Right lobe of liver (tissue), 6 donors: Measurements from ENCODE around the gene SLC35D2. TPM values are rescaled to one million over a fixed set of nuclear protein-coding genes. Genes with fewer than 3 reads are reported as not detected.

Experiments used
- ATAC-seq, 4 donors: fragments of 200-7000 bp; cut with Tn5 transposase; one replicate each; pipeline ENCODE4 v1.9.1; 2020; ENCODE audit warnings: mild to moderate bottlenecking in 4 of 4, moderate library complexity in 4 of 4
- DNase-seq, 3 donors: peaks; one replicate each; pipeline ENCODE4 v3.0.0-alpha.2; 2020
- H3K27ac ChIP-seq, 3 donors: fragments of 200-600 bp; one replicate each; pipeline ENCODE4 v1.8.0; 2022
- H3K27me3 ChIP-seq, 2 donors: fragments of 200-600 bp; one replicate each; pipeline ENCODE4 v1.8.0; 2022
- H3K36me3 ChIP-seq, 4 donors: fragments of 200-600 bp; sonication (generic) in 1 of 4; one replicate each; pipeline versions ENCODE4 v1.5.1 to v1.8.0; 2017 to 2022; ENCODE audit warnings: control low read depth in 1 of 4
- H3K4me1 ChIP-seq, 4 donors: fragments of 200-600 bp; sonication (generic) in 1 of 4; one replicate each; pipeline versions ENCODE4 v1.5.1 to v1.8.0; 2017 to 2022; ENCODE audit warnings: control low read depth in 1 of 4
- H3K4me3 ChIP-seq, 3 donors: fragments of 200-600 bp; one replicate each; pipeline ENCODE4 v1.8.0; 2022
- H3K9me3 ChIP-seq, 4 donors: fragments of 200-600 bp; sonication (generic) in 1 of 4; one replicate each; pipeline versions ENCODE4 v1.5.1 to v1.8.0; 2017 to 2022; ENCODE audit warnings: control low read depth in 1 of 4
- CTCF ChIP-seq, 4 donors: fragments of 200-600 bp in 3 of 4; fragments of 450-650 bp in 1 of 4; IDR thresholded peaks; one replicate each; pipeline versions ENCODE4 v1.5.1 to v1.8.0; 2016 to 2022; ENCODE audit warnings: antibody characterized with exemption in 4 of 4, mild to moderate bottlenecking in 2 of 4
- POLR2A ChIP-seq: fragments of 450-650 bp; IDR thresholded peaks from one replicate; pipeline ENCODE4 v1.6.1; 2017; ENCODE audit warnings: antibody characterized with exemption, mild to moderate bottlenecking
- WGBS: methylation state at CpG from one replicate; pipeline ENCODE4 v1.1.6; 2018; ENCODE audit warnings: low coverage, low lambda C conversion rate; ENCODE audit not compliant: insufficient coverage; ENCODE audit errors: missing lambda C conversion rate; 5-methylcytosine and 5-hydroxymethylcytosine counted together
- intact Hi-C, 2 donors: fragments of 100-400 bp; cut with DNase I; formaldehyde crosslinking; loops; one replicate each; pipeline versions ENCODE4 v1.11.2 to v1.14.1; 2022
- total RNA-seq, 6 experiments: library from RNA; depleted of rRNA in 2 of 6; stranded (reverse); fragments of >200 nt in 2 of 6; fragmentation: NEBNext Ultra II Directional in 3 of 6; extraction: Animal tissue kit (Norgen Biotek cat#: 25700) in 3 of 6; gene quantifications; one replicate each; pipeline versions ENCODE4 v1.1.0 to v1.2.4, GENCODE V29; 2016 to 2023
- donor health status: DM: no; HTN: yes; CAD: no.
- donor health status: DM: no; HTN: no; CAD: no.
- donor health status: DM: no; HTN: no; CAD: no.
- donor health status: DM: no; HTN: yes; CAD: no.
- donor health status: DM: no; HTN: yes; CAD: no.

The SLC35D2 gene
- total RNA-seq, 6 experiments from 2014 or later = 28.9 to 48.1 (median 34.3) TPM

GRCh38 chr9:96388144-96388543 lies 4.6 kb upstream of the SLC35D2 start:
- peaks cover 0 to 44% (median 22%) of the 10 kb centered on the region in 4 donors for H3K4me1 ChIP-seq
- TF ChIP-seq CTCF (IDR thresholded peaks at IDR 0.05) = no peak
- TF ChIP-seq POLR2A = no peak
- no peaks in the 10 kb centered on the region for H3K27me3 ChIP-seq
- no peak for ATAC-seq
- H3K9me3 ChIP-seq = no peaks in the 10 kb centered on the region
- no peak overlapping the region for H3K4me3 ChIP-seq
- no peaks in the 10 kb centered on the region for H3K36me3 ChIP-seq
- intact Hi-C loops = no loop called here
- H3K27ac ChIP-seq = no peak overlapping the region
- 89% methylated on average over 1 of the region's 11 CpGs for WGBS
- DNase-seq = no peak

GRCh38 chr9:96386157-96386556 lies 2.6 kb upstream of the SLC35D2 start:
- H3K4me1 ChIP-seq = peaks cover 0 to 34% (median 18%) of the 10 kb centered on the region in 4 donors
- no peaks in the 10 kb centered on the region for H3K36me3 ChIP-seq
- H3K9me3 ChIP-seq = no peaks in the 10 kb centered on the region
- ATAC-seq = peak in 1 of 4 donors; percentile 6
- TF ChIP-seq POLR2A (no peak), CTCF (IDR thresholded peaks at IDR 0.05) (no peak)
- no peak overlapping the region for H3K4me3 ChIP-seq
- peak overlapping the region in 1 of 3 donors; percentile 80 for H3K27ac ChIP-seq
- H3K27me3 ChIP-seq = no peaks in the 10 kb centered on the region
- no peak for DNase-seq
- intact Hi-C loops = no loop called here

- H3K9me3 ChIP-seq = no peaks in the 10 kb centered on the region
- peak overlapping the region; percentile 68 to 70 (median 70) for H3K4me3 ChIP-seq
- no peak for DNase-seq
- peaks cover 0 to 28% (median 13%) of the 10 kb centered on the region in 4 donors for H3K4me1 ChIP-seq
- WGBS = 10% methylated on average over 7 of the region's 7 CpGs
- peak overlapping the region; percentile 68 to 85 (median 80) for H3K27ac ChIP-seq
- no peaks in the 10 kb centered on the region for H3K36me3 ChIP-seq
- intact Hi-C loops = loop anchor here in 1 of 2 donors (5.0 kb wide), 1 partner anchor 36 kb away; no protein-coding TSS in a partner anchor
- no peak for TF ChIP-seq POLR2A
- H3K27me3 ChIP-seq = no peaks in the 10 kb centered on the region
- peak; percentile 10 to 32 (median 18) for ATAC-seq
Observed at GRCh38 chr9:96382839-96383164, 709 bp downstream of the SLC35D2 start.

- H3K27me3 ChIP-seq = no peaks in the 10 kb centered on the region
- no peak for DNase-seq
- H3K27ac ChIP-seq = no peak overlapping the region
- peaks cover 0 to 34% (median 13%) of the 10 kb centered on the region in 4 donors for H3K4me1 ChIP-seq
- no peaks in the 10 kb centered on the region for H3K9me3 ChIP-seq
- WGBS = 45% methylated on average over 2 of the region's 2 CpGs
- no peak for TF ChIP-seq CTCF (IDR thresholded peaks at IDR 0.05)
- TF ChIP-seq POLR2A = no peak
- no peaks in the 10 kb centered on the region for H3K36me3 ChIP-seq
- H3K4me3 ChIP-seq = peak overlapping the region in 2 of 3 donors; percentile 68 to 70
- ATAC-seq = peak in 1 of 4 donors; percentile 23
- intact Hi-C loops = loop anchor here in 1 of 2 donors (5.0 kb wide), 1 partner anchor 35 kb away; no protein-coding TSS in a partner anchor
Observed at GRCh38 chr9:96382175-96382574, 1.3 kb downstream of the SLC35D2 start.

- H3K36me3 ChIP-seq = no peaks in the 10 kb centered on the region
- intact Hi-C loops = loop anchor here in 1 of 2 donors (5.0 kb wide), 1 partner anchor 34 kb away; no protein-coding TSS in a partner anchor
- H3K4me1 ChIP-seq = peaks cover 0 to 36% (median 10%) of the 10 kb centered on the region in 4 donors
- H3K27me3 ChIP-seq = no peaks in the 10 kb centered on the region
- H3K4me3 ChIP-seq = peak overlapping the region in 1 of 3 donors; percentile 11
- H3K9me3 ChIP-seq = no peaks in the 10 kb centered on the region
- 48% methylated on average over 3 of the region's 4 CpGs for WGBS
- no peak for ATAC-seq
- DNase-seq = no peak
- H3K27ac ChIP-seq = no peak overlapping the region
- TF ChIP-seq POLR2A = no peak
- no peak for TF ChIP-seq CTCF (IDR thresholded peaks at IDR 0.05)
Observed at GRCh38 chr9:96381696-96382095, 1.8 kb downstream of the SLC35D2 start.
